Ishikawa (cell line): ENCODE results near the gene IL26.

Experiments
- EGR1 ChIP-seq: IDR thresholded peaks from 2 replicates; pipeline ENCODE4 v1.6.1; 2012
- EP300 ChIP-seq: IDR thresholded peaks from 2 replicates; pipeline ENCODE4 v1.6.1; 2012; ENCODE audit warnings: borderline replicate concordance
- FOXM1 ChIP-seq: IDR thresholded peaks from 2 replicates; pipeline ENCODE4 v1.6.1; 2012; ENCODE audit warnings: low read depth, borderline replicate concordance
- NFIC ChIP-seq: IDR thresholded peaks from 2 replicates; pipeline ENCODE4 v1.6.1; 2012
- TAF1 ChIP-seq: IDR thresholded peaks from 2 replicates; pipeline ENCODE4 v1.6.1; 2012; ENCODE audit warnings: low read depth, mild to moderate bottlenecking
- TCF12 ChIP-seq: IDR thresholded peaks from 2 replicates; pipeline ENCODE4 v1.6.1; 2012; ENCODE audit warnings: low read depth
- TEAD4 ChIP-seq: IDR thresholded peaks from 2 replicates; pipeline ENCODE4 v1.6.1; 2012
- ZBTB7A ChIP-seq: IDR thresholded peaks from 2 replicates; pipeline ENCODE4 v1.6.1; 2012; ENCODE audit warnings: low read depth
- TF ChIP-seq, protein P1 (sequence below): IDR thresholded peaks from 2 replicates; pipeline ENCODE4 v1.6.1; 2012; ENCODE audit warnings: low read depth, mild to moderate bottlenecking
- TF ChIP-seq, protein P2 (sequence below): IDR thresholded peaks from 2 replicates; pipeline ENCODE4 v1.6.1; 2012

DNA sequence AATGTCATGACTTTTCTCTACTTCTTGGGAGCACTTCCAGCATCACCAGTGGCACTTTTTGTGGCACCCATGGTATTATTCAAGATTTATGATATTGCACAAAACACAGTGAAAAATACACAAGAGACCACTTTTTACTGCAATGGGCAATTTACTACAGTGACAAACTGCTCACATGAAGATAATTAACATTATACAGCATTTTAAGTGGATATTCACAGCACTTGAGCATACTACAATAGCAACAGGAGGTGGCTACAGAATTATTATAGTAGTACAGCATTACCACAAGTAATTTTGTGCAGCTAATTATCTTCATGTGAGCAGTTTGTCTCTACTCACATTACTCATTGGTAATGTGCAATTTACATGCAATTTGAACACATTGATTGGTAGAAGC, 18.3 kb downstream of the IL26 start:
- no peak for TF ChIP-seq EP300
- TF ChIP-seq, protein P1, sequence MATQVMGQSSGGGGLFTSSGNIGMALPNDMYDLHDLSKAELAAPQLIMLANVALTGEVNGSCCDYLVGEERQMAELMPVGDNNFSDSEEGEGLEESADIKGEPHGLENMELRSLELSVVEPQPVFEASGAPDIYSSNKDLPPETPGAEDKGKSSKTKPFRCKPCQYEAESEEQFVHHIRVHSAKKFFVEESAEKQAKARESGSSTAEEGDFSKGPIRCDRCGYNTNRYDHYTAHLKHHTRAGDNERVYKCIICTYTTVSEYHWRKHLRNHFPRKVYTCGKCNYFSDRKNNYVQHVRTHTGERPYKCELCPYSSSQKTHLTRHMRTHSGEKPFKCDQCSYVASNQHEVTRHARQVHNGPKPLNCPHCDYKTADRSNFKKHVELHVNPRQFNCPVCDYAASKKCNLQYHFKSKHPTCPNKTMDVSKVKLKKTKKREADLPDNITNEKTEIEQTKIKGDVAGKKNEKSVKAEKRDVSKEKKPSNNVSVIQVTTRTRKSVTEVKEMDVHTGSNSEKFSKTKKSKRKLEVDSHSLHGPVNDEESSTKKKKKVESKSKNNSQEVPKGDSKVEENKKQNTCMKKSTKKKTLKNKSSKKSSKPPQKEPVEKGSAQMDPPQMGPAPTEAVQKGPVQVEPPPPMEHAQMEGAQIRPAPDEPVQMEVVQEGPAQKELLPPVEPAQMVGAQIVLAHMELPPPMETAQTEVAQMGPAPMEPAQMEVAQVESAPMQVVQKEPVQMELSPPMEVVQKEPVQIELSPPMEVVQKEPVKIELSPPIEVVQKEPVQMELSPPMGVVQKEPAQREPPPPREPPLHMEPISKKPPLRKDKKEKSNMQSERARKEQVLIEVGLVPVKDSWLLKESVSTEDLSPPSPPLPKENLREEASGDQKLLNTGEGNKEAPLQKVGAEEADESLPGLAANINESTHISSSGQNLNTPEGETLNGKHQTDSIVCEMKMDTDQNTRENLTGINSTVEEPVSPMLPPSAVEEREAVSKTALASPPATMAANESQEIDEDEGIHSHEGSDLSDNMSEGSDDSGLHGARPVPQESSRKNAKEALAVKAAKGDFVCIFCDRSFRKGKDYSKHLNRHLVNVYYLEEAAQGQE: no peak
- TF ChIP-seq ZBTB7A: no peak
- no peak for TF ChIP-seq EGR1
- no peak for TF ChIP-seq TAF1
- TF ChIP-seq, protein P2, sequence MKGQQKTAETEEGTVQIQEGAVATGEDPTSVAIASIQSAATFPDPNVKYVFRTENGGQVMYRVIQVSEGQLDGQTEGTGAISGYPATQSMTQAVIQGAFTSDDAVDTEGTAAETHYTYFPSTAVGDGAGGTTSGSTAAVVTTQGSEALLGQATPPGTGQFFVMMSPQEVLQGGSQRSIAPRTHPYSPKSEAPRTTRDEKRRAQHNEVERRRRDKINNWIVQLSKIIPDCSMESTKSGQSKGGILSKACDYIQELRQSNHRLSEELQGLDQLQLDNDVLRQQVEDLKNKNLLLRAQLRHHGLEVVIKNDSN: no peak
- no peak for TF ChIP-seq TCF12
- TF ChIP-seq FOXM1: no peak
- TF ChIP-seq TEAD4: no peak
- TF ChIP-seq NFIC: no peak
